ENCODE results near the gene SLAMF8.

GRCh38 chr1:159799446-159799985 is 27.2 kb upstream of the SLAMF8 start:
- no peak for TF ChIP-seq CTCF (IDR thresholded peaks at IDR 0.05; ENCODE audit: low read depth, low read length)
- no peak for TF ChIP-seq EZH2phosphoT487 (IDR thresholded peaks at IDR 0.05; ENCODE audit: low read depth)

All from OCI-LY3 (cell line).